Measurements from ENCODE around the gene TMEM132C.

TMEM132C gene

GRCh38 chr12:128619263-128619662, 352.3 kb downstream of the TMEM132C start:
- no peak for DNase-seq

- no peak for DNase-seq
Measured at GRCh38 chr12:128621304-128621703, 354.3 kb downstream of the TMEM132C start.

- no peak for DNase-seq
Measured at GRCh38 chr12:128623748-128624147, 356.8 kb downstream of the TMEM132C start.

- no peak for DNase-seq
Measured at GRCh38 chr12:128626808-128627320, 359.9 kb downstream of the TMEM132C start.

- no peak for DNase-seq
Measured at GRCh38 chr12:128627659-128628058, 360.7 kb downstream of the TMEM132C start.

GRCh38 chr12:128629979-128630378, 363.0 kb downstream of the TMEM132C start:
- DNase-seq, result no peak

GRCh38 chr12:128637642-128638606, 371.0 kb downstream of the TMEM132C start:
- no peak for DNase-seq

- DNase-seq, result no peak
Measured at GRCh38 chr12:128639089-128639488, 372.1 kb downstream of the TMEM132C start.

GRCh38 chr12:128643155-128643554, 376.2 kb downstream of the TMEM132C start:
- no peak for DNase-seq

GRCh38 chr12:128644664-128645296, 377.8 kb downstream of the TMEM132C start:
- no peak for DNase-seq

GRCh38 chr12:128649902-128650301, 382.9 kb downstream of the TMEM132C start:
- no peak for DNase-seq

- DNase-seq, result no peak
Measured at GRCh38 chr12:128652136-128652751, 385.3 kb downstream of the TMEM132C start.

GRCh38 chr12:128654468-128654867, 387.5 kb downstream of the TMEM132C start:
- DNase-seq, result no peak

- DNase-seq, result no peak
Measured at GRCh38 chr12:128657378-128657777, 390.4 kb downstream of the TMEM132C start.

GRCh38 chr12:128660532-128661225, 393.7 kb downstream of the TMEM132C start:
- no peak for DNase-seq

- no peak for DNase-seq
Measured at GRCh38 chr12:128661226-128661569, 394.2 kb downstream of the TMEM132C start.

GRCh38 chr12:128662101-128662500, 395.1 kb downstream of the TMEM132C start:
- DNase-seq, result no peak

- no peak for DNase-seq
Measured at GRCh38 chr12:128664501-128664900, 397.5 kb downstream of the TMEM132C start.

- DNase-seq, result no peak
Measured at GRCh38 chr12:128667193-128667592, 400.2 kb downstream of the TMEM132C start.

GRCh38 chr12:128671528-128672042, 404.6 kb downstream of the TMEM132C start:
- no peak for DNase-seq

- no peak for DNase-seq
Measured at GRCh38 chr12:128672428-128672827, 405.5 kb downstream of the TMEM132C start.

- DNase-seq, result no peak
Measured at GRCh38 chr12:128672893-128673292, 405.9 kb downstream of the TMEM132C start.

GRCh38 chr12:128675576-128675975, 408.6 kb downstream of the TMEM132C start:
- DNase-seq, result no peak

Measured in NCI-H1436 treated with DMSO at 0.1 percent for 48 hours (cell line).